ENCODE results near the gene MUC5B. TPM values are rescaled to one million over a fixed set of nuclear protein-coding genes. Genes with fewer than 3 reads are reported as not detected.

The MUC5B gene
- total and polyA plus RNA-seq, 4 donors: 0.17 to 0.95 (median 0.50) TPM; not detected in 1

DNA sequence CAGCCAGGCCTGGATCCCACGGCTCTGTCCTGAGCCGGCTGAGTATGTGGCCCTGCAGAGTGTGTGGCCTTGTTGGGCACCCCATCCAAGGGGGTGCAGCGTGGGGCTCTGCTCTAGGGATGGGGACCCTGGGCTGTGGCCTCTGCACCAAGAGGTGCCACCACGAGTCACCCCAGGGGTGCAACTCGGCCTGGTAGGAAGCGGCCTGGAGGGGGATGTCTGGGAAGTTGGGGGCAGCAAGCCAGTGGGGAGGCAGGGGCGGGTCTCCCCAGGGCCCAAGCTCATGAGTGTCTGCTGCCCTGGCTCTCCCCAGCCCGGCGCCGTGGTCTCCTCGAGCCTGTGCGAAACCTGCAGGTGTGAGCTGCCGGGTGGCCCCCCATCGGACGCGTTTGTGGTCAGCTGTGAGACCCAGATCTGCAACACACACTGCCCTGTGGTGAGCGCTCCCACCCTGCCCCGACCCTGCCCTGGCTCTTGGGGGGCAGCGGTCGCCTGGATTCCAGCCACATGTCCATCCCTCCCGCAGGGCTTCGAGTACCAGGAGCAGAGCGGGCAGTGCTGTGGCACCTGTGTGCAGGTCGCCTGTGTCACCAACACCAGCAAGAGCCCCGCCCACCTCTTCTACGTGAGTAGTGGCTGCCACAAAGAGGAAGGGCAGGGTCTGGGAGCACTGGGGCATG is 24.2 kb upstream of the MUC5B start:
- 75% methylated on average over 26 of the region's 26 CpGs for WGBS
- Histone ChIP-seq H3K27ac (ENCODE audit: low read depth in 1 of 2, low read length in 2 of 2) (no peak overlapping the region), H3K27me3 (ENCODE audit: control insufficient read depth in 4 of 4, insufficient read depth in 4 of 4, low read length in 3 of 4) (peaks cover 0 to 2% (median 0%) of the 10 kb centered on the region in 4 donors), H3K9ac (ENCODE audit: low read depth in 1 of 2, low read length in 2 of 2) (no peak overlapping the region), H3K9me3 (ENCODE audit: control insufficient read depth in 4 of 4, low read length in 3 of 4) (no peaks in the 10 kb centered on the region), H3K4me1 (ENCODE audit: control insufficient read depth in 4 of 4, insufficient read depth in 4 of 4, low read length in 3 of 4) (peaks cover 0 to 1% (median 0%) of the 10 kb centered on the region in 4 donors), H3K36me3 (ENCODE audit: control insufficient read depth in 4 of 4, insufficient read depth in 3 of 4, low read depth in 1 of 4, low read length in 3 of 4) (no peaks in the 10 kb centered on the region), H3K4me3 (ENCODE audit: low read depth in 1 of 3, low read length in 3 of 3) (no peak overlapping the region)
- no peak for DNase-seq (ENCODE audit: low spot score)
- TF ChIP-seq HNF4G (IDR thresholded peaks at IDR 0.05) (no peak), FOXA2 (IDR thresholded peaks at IDR 0.05) (no peak), YY1 (IDR thresholded peaks at IDR 0.05) (no peak), SP1 (IDR thresholded peaks at IDR 0.05) (no peak), RXRA (IDR thresholded peaks at IDR 0.05) (no peak)
- TF ChIP-seq, protein P1, sequence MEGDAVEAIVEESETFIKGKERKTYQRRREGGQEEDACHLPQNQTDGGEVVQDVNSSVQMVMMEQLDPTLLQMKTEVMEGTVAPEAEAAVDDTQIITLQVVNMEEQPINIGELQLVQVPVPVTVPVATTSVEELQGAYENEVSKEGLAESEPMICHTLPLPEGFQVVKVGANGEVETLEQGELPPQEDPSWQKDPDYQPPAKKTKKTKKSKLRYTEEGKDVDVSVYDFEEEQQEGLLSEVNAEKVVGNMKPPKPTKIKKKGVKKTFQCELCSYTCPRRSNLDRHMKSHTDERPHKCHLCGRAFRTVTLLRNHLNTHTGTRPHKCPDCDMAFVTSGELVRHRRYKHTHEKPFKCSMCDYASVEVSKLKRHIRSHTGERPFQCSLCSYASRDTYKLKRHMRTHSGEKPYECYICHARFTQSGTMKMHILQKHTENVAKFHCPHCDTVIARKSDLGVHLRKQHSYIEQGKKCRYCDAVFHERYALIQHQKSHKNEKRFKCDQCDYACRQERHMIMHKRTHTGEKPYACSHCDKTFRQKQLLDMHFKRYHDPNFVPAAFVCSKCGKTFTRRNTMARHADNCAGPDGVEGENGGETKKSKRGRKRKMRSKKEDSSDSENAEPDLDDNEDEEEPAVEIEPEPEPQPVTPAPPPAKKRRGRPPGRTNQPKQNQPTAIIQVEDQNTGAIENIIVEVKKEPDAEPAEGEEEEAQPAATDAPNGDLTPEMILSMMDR (IDR thresholded peaks at IDR 0.05; ENCODE audit: low read depth, low read length, missing input control): no peak

DNA sequence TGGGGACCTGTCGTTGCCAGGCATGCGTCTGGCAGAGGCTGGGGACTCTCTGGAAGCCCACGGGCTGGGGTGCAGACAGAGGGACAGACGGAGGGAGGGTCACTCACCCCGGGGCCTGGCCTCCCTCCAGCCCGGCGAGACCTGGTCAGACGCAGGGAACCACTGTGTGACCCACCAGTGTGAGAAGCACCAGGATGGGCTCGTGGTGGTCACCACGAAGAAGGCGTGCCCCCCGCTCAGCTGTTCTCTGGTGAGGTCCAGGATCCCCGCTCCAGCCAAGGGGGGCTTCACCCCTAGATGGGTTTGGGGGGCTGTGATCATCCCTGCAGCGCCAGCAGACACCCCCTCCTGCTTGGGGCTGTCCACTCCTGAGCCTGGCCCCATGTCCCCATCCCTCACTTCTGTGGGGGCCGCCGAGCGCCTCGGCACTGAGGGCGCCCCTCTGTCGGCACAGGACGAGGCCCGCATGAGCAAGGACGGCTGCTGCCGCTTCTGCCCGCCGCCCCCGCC is 23.6 kb upstream of the MUC5B start:
- H3K36me3 ChIP-seq (ENCODE audit: control insufficient read depth in 4 of 4, insufficient read depth in 3 of 4, low read depth in 1 of 4, low read length in 3 of 4): no peaks in the 10 kb centered on the region
- no peak for DNase-seq (ENCODE audit: low spot score)
- H3K4me1 ChIP-seq (ENCODE audit: control insufficient read depth in 4 of 4, insufficient read depth in 4 of 4, low read length in 3 of 4): peaks cover 0 to 1% (median 0%) of the 10 kb centered on the region in 4 donors
- TF ChIP-seq, protein P2, sequence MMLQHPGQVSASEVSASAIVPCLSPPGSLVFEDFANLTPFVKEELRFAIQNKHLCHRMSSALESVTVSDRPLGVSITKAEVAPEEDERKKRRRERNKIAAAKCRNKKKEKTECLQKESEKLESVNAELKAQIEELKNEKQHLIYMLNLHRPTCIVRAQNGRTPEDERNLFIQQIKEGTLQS (IDR thresholded peaks at IDR 0.05): no peak
- no peak for TF ChIP-seq HNF4G (IDR thresholded peaks at IDR 0.05)
- TF ChIP-seq GABPA (IDR thresholded peaks at IDR 0.05 in 1 of 2, conservative IDR thresholded peaks at IDR 0.05 in 1 of 2): no peak
- TF ChIP-seq FOXA1 (IDR thresholded peaks at IDR 0.05): no peak
- TF ChIP-seq, protein P3, sequence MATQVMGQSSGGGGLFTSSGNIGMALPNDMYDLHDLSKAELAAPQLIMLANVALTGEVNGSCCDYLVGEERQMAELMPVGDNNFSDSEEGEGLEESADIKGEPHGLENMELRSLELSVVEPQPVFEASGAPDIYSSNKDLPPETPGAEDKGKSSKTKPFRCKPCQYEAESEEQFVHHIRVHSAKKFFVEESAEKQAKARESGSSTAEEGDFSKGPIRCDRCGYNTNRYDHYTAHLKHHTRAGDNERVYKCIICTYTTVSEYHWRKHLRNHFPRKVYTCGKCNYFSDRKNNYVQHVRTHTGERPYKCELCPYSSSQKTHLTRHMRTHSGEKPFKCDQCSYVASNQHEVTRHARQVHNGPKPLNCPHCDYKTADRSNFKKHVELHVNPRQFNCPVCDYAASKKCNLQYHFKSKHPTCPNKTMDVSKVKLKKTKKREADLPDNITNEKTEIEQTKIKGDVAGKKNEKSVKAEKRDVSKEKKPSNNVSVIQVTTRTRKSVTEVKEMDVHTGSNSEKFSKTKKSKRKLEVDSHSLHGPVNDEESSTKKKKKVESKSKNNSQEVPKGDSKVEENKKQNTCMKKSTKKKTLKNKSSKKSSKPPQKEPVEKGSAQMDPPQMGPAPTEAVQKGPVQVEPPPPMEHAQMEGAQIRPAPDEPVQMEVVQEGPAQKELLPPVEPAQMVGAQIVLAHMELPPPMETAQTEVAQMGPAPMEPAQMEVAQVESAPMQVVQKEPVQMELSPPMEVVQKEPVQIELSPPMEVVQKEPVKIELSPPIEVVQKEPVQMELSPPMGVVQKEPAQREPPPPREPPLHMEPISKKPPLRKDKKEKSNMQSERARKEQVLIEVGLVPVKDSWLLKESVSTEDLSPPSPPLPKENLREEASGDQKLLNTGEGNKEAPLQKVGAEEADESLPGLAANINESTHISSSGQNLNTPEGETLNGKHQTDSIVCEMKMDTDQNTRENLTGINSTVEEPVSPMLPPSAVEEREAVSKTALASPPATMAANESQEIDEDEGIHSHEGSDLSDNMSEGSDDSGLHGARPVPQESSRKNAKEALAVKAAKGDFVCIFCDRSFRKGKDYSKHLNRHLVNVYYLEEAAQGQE (IDR thresholded peaks at IDR 0.05): no peak
- no peak for TF ChIP-seq NR2F2 (IDR thresholded peaks at IDR 0.05)
- no peak for TF ChIP-seq HNF4A (conservative IDR thresholded peaks at IDR 0.05)
- TF ChIP-seq, protein P4, sequence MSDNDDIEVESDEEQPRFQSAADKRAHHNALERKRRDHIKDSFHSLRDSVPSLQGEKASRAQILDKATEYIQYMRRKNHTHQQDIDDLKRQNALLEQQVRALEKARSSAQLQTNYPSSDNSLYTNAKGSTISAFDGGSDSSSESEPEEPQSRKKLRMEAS (IDR thresholded peaks at IDR 0.05): no peak
- no peak for TF ChIP-seq RXRA (IDR thresholded peaks at IDR 0.05)
- no peak for TF ChIP-seq TAF1 (conservative IDR thresholded peaks at IDR 0.05)
- no peak for TF ChIP-seq RAD21 (IDR thresholded peaks at IDR 0.05)
- TF ChIP-seq, protein P1 (IDR thresholded peaks at IDR 0.05; ENCODE audit: low read depth, low read length, missing input control): no peak
- TF ChIP-seq YY1 (IDR thresholded peaks at IDR 0.05): no peak
- TF ChIP-seq SP1 (IDR thresholded peaks at IDR 0.05): no peak
- TF ChIP-seq, protein P5, sequence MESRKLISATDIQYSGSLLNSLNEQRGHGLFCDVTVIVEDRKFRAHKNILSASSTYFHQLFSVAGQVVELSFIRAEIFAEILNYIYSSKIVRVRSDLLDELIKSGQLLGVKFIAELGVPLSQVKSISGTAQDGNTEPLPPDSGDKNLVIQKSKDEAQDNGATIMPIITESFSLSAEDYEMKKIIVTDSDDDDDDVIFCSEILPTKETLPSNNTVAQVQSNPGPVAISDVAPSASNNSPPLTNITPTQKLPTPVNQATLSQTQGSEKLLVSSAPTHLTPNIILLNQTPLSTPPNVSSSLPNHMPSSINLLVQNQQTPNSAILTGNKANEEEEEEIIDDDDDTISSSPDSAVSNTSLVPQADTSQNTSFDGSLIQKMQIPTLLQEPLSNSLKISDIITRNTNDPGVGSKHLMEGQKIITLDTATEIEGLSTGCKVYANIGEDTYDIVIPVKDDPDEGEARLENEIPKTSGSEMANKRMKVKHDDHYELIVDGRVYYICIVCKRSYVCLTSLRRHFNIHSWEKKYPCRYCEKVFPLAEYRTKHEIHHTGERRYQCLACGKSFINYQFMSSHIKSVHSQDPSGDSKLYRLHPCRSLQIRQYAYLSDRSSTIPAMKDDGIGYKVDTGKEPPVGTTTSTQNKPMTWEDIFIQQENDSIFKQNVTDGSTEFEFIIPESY (IDR thresholded peaks at IDR 0.05): no peak
- no peak for TF ChIP-seq EGR1 (IDR thresholded peaks at IDR 0.05; ENCODE audit: low read depth in 2 of 2)
- no peak overlapping the region for H3K4me3 ChIP-seq (ENCODE audit: low read depth in 1 of 3, low read length in 3 of 3)
- no peak overlapping the region for H3K27ac ChIP-seq (ENCODE audit: low read depth in 1 of 2, low read length in 2 of 2)
- no peaks in the 10 kb centered on the region for H3K9me3 ChIP-seq (ENCODE audit: control insufficient read depth in 4 of 4, low read length in 3 of 4)
- WGBS: 60% methylated on average over 27 of the region's 27 CpGs
- no peak overlapping the region for H3K9ac ChIP-seq (ENCODE audit: low read depth in 1 of 2, low read length in 2 of 2)
- peaks cover 0 to 2% (median 0%) of the 10 kb centered on the region in 4 donors for H3K27me3 ChIP-seq (ENCODE audit: control insufficient read depth in 4 of 4, insufficient read depth in 4 of 4, low read length in 3 of 4)

All from liver (tissue), 9 donors.